ENCODE data around the gene ECM1.

The ECM1 gene

DNA sequence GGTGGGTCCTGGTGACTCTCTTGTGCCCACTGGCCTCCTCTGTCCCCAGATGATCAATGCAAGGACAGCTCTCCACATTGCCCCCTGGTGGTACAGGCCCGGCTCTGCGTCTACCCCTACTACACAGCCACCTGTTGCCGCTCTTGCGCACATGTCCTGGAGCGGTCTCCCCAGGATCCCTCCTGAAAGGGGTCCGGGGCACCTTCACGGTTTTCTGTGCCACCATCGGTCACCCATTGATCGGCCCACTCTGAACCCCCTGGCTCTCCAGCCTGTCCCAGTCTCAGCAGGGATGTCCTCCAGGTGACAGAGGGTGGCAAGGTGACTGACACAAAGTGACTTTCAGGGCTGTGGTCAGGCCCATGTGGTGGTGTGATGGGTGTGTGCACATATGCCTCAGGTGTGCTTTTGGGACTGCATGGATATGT lies 52.1 kb downstream of the ECM1 start:
- DNase-seq = peak; percentile 75 to 78

GRCh38 chr1:150560576-150561253 lies 52.8 kb downstream of the ECM1 start:
- DNase-seq = peak; percentile 84 to 85

GRCh38 chr1:150561254-150561973 lies 53.5 kb downstream of the ECM1 start:
- peak; percentile 64 to 72 for DNase-seq

DNA sequence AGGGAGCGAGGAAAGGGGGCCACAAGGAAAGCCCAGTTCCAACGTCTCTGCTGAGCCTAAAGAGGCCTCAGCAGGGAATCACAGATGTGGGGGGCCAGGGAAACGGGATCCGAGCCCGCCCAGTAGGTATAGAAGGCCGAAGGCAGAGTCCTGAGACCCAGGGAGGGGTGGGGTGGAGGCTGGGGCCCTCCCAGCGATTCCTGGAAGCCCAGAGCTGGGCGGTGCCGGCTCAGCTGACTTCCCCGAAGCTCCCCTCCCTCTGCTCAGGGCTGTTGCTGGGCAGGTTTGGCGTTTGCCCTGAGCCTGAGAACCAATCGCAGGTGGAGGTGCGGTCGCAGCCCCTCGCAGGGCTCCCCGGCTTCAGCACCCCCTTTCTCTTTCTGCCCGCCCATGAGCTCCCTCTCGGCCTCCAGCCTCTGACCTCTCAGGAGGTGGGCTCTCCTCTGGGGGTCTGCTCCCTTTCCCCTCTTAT lies 54.1 kb downstream of the ECM1 start:
- peak; percentile 85 to 90 for DNase-seq

DNA sequence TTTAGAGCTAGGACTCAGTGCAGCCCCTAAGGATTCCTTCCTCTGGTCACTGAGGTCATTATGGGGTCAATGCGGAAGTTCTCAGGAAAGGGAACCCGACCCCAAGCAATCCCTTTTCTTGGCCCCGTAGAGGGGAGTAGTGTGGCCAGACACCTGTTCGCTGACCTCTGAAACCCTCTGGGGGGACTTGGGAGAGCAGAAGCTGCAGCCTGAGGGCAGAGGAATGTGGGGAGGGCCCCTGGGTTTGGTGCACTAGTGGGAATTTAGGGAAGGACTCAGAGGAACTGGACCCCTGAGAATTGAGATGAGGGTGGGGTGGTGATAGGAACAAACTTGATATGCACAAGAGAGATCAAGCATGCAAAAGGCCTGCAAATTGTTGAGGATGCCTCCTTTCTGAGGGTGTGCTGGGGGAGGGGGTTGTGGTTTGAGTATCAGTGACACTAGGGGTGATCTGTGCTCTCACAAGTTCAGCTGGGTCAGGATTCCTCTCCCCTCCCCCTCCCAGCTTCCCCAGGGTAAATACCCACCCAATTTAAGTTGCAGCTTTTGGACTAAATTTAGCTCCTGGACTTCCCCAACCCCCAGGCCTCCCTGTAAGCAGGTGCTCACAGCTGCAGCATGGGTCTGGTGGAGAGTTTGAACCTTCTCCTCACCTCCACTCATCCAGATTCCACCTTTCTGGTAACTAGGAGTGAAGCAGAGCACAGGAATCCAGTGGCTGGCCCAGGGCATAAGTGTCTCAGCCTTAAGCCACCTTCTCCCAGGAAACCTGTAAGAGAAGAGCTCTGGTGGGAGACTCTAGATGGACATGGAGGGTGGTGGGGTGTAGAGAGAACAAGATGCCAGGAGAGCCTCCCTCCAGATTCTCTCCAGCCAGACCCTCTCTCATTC lies 54.8 kb downstream of the ECM1 start:
- peak; percentile 83 to 91 for DNase-seq

Data from CD4-positive, alpha-beta T cell treated with Interleukin-1 beta for 1 hour (primary cell).